GM23338 (cell line): ENCODE measurements around the gene HSPA12A. TPM values are rescaled to one million over a fixed set of nuclear protein-coding genes. Genes with fewer than 3 reads are reported as not detected.

Source experiments
- ATAC-seq: fragments of 200-7000 bp; cut with Tn5 transposase; 3 replicates; pipeline ENCODE4 v1.9.1; 2020
- DNase-seq: peaks from one replicate; pipeline ENCODE4 v3.0.0-alpha.2; 2015; ENCODE audit warnings: low spot score
- H2AFZ ChIP-seq: fragments of 200-600 bp; sonication (generic); 2 replicates; pipeline ENCODE4 v1.8.0; 2016; ENCODE audit warnings: antibody characterized with exemption, mild to moderate bottlenecking, moderate library complexity
- H3F3A ChIP-seq: fragments of 200-600 bp; sonication (generic); replicated peaks from 2 replicates; pipeline ENCODE4 v1.8.0; 2017; ENCODE audit warnings: antibody characterized with exemption, mixed run types, low read depth
- H3K27ac ChIP-seq: fragments of 200-600 bp; sonication (generic); 2 replicates; pipeline ENCODE4 v1.6.1; 2016; ENCODE audit warnings: low read depth
- H3K27me3 ChIP-seq: fragments of 200-600 bp; sonication (generic); 2 replicates; pipeline ENCODE4 v1.8.0; 2016; ENCODE audit warnings: mild to moderate bottlenecking, mixed run types, moderate library complexity; ENCODE audit not compliant: insufficient read depth
- H3K36me3 ChIP-seq: fragments of 200-600 bp; sonication (generic); 2 replicates; pipeline ENCODE4 v1.8.0; 2016; ENCODE audit warnings: mild to moderate bottlenecking; ENCODE audit not compliant: insufficient read depth
- H3K4me1 ChIP-seq: fragments of 200-600 bp; sonication (generic); 2 replicates; pipeline ENCODE4 v1.8.0; 2016; ENCODE audit warnings: mild to moderate bottlenecking, moderate library complexity; ENCODE audit not compliant: insufficient read depth
- H3K4me2 ChIP-seq: fragments of 200-600 bp; sonication (generic); 2 replicates; pipeline ENCODE4 v1.7.1; 2017; ENCODE audit warnings: mixed run types
- H3K4me3 ChIP-seq: fragments of 200-600 bp; sonication (generic); 2 replicates; pipeline ENCODE4 v1.6.1; 2016; ENCODE audit warnings: mixed run types
- H3K79me2 ChIP-seq: fragments of 200-600 bp; sonication (generic); replicated peaks from 2 replicates; pipeline ENCODE4 v1.8.0; 2017; ENCODE audit warnings: mild to moderate bottlenecking; ENCODE audit not compliant: insufficient read depth
- H3K9me2 ChIP-seq: fragments of 200-600 bp; sonication (generic); 2 replicates; pipeline ENCODE4 v1.8.0; 2017; ENCODE audit not compliant: insufficient read depth
- H4K20me1 ChIP-seq: fragments of 200-600 bp; sonication (generic); replicated peaks from 2 replicates; pipeline ENCODE4 v1.8.0; 2017; ENCODE audit warnings: mild to moderate bottlenecking; ENCODE audit not compliant: insufficient read depth
- H3K27ac Mint-ChIP-seq: 2 replicates; pipeline ENCODE4 v1.8.0; 2020; ENCODE audit warnings: inconsistent platforms, mild to moderate bottlenecking, moderate library complexity, mixed read lengths
- H3K27me3 Mint-ChIP-seq: 3 replicates; pipeline ENCODE4 v1.8.0; 2022; ENCODE audit warnings: low read depth, mild to moderate bottlenecking, moderate library complexity, mixed read lengths, inconsistent platforms; ENCODE audit not compliant: insufficient read depth, poor library complexity
- H3K36me3 Mint-ChIP-seq: 3 replicates; pipeline ENCODE4 v1.8.0; 2021; ENCODE audit warnings: low read depth, mild to moderate bottlenecking, inconsistent platforms, moderate library complexity, mixed read lengths
- H3K4me1 Mint-ChIP-seq: 3 replicates; pipeline ENCODE4 v1.8.0; 2020; ENCODE audit warnings: mild to moderate bottlenecking, inconsistent platforms, mixed read lengths
- H3K4me3 Mint-ChIP-seq: 3 replicates; pipeline ENCODE4 v1.8.0; 2021; ENCODE audit warnings: moderate library complexity, mild to moderate bottlenecking, inconsistent platforms, mixed read lengths
- H3K9me3 Mint-ChIP-seq: 3 replicates; pipeline ENCODE4 v1.8.0; 2020; ENCODE audit warnings: moderate library complexity, mild to moderate bottlenecking, inconsistent platforms, mixed read lengths
- CREB1 ChIP-seq: fragments of 250-450 bp; sonication (Bioruptor Pico); IDR thresholded peaks from 2 replicates; pipeline ENCODE4 v1.5.0; 2020; ENCODE audit warnings: low read depth, mild to moderate bottlenecking, moderate library complexity
- EZH2 ChIP-seq: fragments of 200-600 bp; sonication (generic); IDR thresholded peaks from one replicate; pipeline ENCODE4 v1.8.0; 2017; ENCODE audit warnings: antibody characterized with exemption, mild to moderate bottlenecking, low read depth; ENCODE audit not compliant: unreplicated experiment
- EZH2phosphoT487 ChIP-seq: fragments of 200-600 bp; sonication (generic); IDR thresholded peaks from one replicate; pipeline ENCODE4 v1.8.1; 2018; ENCODE audit warnings: antibody characterized with exemption; ENCODE audit not compliant: unreplicated experiment
- JUNB ChIP-seq: IDR thresholded peaks from one replicate; pipeline ENCODE4 v1.6.1; 2016; ENCODE audit warnings: antibody characterized with exemption; ENCODE audit not compliant: unreplicated experiment
- NANOG ChIP-seq: IDR thresholded peaks from 2 replicates; pipeline ENCODE4 v1.6.1; 2016; ENCODE audit warnings: antibody characterized with exemption, borderline replicate concordance
- POLR2AphosphoS5 ChIP-seq: IDR thresholded peaks from 2 replicates; pipeline ENCODE4 v1.6.1; 2016; ENCODE audit warnings: antibody characterized with exemption, low read depth
- REST ChIP-seq: IDR thresholded peaks from one replicate; pipeline ENCODE4 v1.6.1; 2018; ENCODE audit warnings: antibody characterized with exemption; ENCODE audit not compliant: unreplicated experiment
- STAT1 ChIP-seq: IDR thresholded peaks from one replicate; pipeline ENCODE4 v1.6.1; 2016; ENCODE audit warnings: antibody characterized with exemption; ENCODE audit not compliant: unreplicated experiment
- ZNF114 ChIP-seq: fragments of 250-450 bp; sonication (Bioruptor Pico); IDR thresholded peaks from 2 replicates; pipeline ENCODE4 v1.5.0; 2020; ENCODE audit warnings: mild to moderate bottlenecking, moderate library complexity
- ZNF331 ChIP-seq: fragments of 250-450 bp; sonication (Bioruptor Pico); IDR thresholded peaks from 2 replicates; pipeline ENCODE4 v1.5.0; 2020; ENCODE audit warnings: low read depth, mild to moderate bottlenecking, moderate library complexity
- polyA plus RNA-seq: library from polyadenylated mRNA; unstranded; fragments of >200 nt; fragmentation: Nextera tagmentation; extraction: Ambion mirVana; gene quantifications from 2 replicates; pipeline ENCODE4 v1.2.1, GENCODE V29; 2016
- total RNA-seq: library from RNA; depleted of rRNA; stranded (reverse); fragments of >200 nt; shearing (Covaris generic); gene quantifications from 2 replicates; pipeline ENCODE4 v1.2.3, GENCODE V29; 2014
- TF ChIP-seq, protein P1 (sequence below), 2 experiments: fragments of 200-600 bp in 1 of 2; sonication (generic) in 1 of 2; conservative IDR thresholded peaks; 2 replicates each; pipeline versions ENCODE4 v1.5.1 to v1.6.1; 2016 to 2017; ENCODE audit warnings: antibody characterized with exemption in 2 of 2, low read depth in 2 of 2, mild to moderate bottlenecking in 2 of 2, moderate library complexity in 1 of 2
- TF ChIP-seq, protein P2 (sequence below): IDR thresholded peaks from 2 replicates; pipeline ENCODE4 v1.6.1; 2016; ENCODE audit warnings: antibody characterized with exemption
- TF ChIP-seq, protein P3 (sequence below): fragments of 250-450 bp; sonication (Bioruptor Pico); IDR thresholded peaks from 2 replicates; pipeline ENCODE4 v1.5.0; 2020; ENCODE audit warnings: mild to moderate bottlenecking, moderate library complexity

HSPA12A gene
- total and polyA plus RNA-seq, 2 experiments from 2014 or later = 4.4 to 6.3 TPM

DNA sequence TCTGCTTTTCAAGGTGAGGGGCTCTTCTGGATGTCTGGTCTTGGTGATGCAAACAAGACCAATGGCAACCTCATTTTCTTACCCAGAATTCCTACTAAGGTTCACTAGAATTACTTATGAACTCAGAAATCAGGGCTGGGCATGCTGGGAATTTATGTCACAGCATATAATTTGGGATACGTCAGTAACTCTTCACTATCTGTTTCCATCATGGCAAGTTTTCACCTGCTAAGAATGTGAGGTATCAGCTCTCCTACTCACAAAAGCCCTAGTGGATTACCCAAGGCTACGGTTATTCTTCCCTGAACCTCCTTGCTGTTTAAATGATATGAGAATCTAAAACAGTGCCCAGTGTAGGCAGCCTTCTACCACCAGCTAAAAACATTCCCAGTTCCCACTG lies 68.5 kb downstream of the HSPA12A start:
- Mint-ChIP-seq H3K27ac (no peak overlapping the region), H3K4me3 (no peak overlapping the region), H3K27me3 (peaks cover 4% of the 10 kb centered on the region), H3K9me3 (no peaks in the 10 kb centered on the region), H3K4me1 (peaks cover 28% of the 10 kb centered on the region), H3K36me3 (no peaks in the 10 kb centered on the region)
- H3K36me3 ChIP-seq = no peaks in the 10 kb centered on the region
- no peak overlapping the region for H3K4me3 ChIP-seq
- H3K79me2 ChIP-seq = peaks cover 6% of the 10 kb centered on the region
- no peaks in the 10 kb centered on the region for H3F3A ChIP-seq
- no peak for ATAC-seq
- no peak overlapping the region for H2AFZ ChIP-seq
- H3K27me3 ChIP-seq = no peaks in the 10 kb centered on the region
- no peak overlapping the region for H3K27ac ChIP-seq
- H3K9me2 ChIP-seq = no peaks in the 10 kb centered on the region
- H3K4me2 ChIP-seq = no peak overlapping the region
- H3K4me1 ChIP-seq = peaks cover 23% of the 10 kb centered on the region
- H4K20me1 ChIP-seq = no peaks in the 10 kb centered on the region
- TF ChIP-seq CREB1 (CRISPR knock-in tag) = no peak
- no peak for TF ChIP-seq EZH2phosphoT487
- no peak for TF ChIP-seq NANOG
- TF ChIP-seq, protein P1, sequence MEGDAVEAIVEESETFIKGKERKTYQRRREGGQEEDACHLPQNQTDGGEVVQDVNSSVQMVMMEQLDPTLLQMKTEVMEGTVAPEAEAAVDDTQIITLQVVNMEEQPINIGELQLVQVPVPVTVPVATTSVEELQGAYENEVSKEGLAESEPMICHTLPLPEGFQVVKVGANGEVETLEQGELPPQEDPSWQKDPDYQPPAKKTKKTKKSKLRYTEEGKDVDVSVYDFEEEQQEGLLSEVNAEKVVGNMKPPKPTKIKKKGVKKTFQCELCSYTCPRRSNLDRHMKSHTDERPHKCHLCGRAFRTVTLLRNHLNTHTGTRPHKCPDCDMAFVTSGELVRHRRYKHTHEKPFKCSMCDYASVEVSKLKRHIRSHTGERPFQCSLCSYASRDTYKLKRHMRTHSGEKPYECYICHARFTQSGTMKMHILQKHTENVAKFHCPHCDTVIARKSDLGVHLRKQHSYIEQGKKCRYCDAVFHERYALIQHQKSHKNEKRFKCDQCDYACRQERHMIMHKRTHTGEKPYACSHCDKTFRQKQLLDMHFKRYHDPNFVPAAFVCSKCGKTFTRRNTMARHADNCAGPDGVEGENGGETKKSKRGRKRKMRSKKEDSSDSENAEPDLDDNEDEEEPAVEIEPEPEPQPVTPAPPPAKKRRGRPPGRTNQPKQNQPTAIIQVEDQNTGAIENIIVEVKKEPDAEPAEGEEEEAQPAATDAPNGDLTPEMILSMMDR (conservative IDR thresholded peaks at IDR 0.05; ENCODE audit: low read depth in 2 of 2) = no peak
- TF ChIP-seq STAT1 = no peak
- no peak for TF ChIP-seq ZNF114 (CRISPR knock-in tag)
- no peak for TF ChIP-seq REST
- TF ChIP-seq JUNB = no peak
- TF ChIP-seq EZH2 = no peak
- TF ChIP-seq POLR2AphosphoS5 = no peak
- TF ChIP-seq, protein P2, sequence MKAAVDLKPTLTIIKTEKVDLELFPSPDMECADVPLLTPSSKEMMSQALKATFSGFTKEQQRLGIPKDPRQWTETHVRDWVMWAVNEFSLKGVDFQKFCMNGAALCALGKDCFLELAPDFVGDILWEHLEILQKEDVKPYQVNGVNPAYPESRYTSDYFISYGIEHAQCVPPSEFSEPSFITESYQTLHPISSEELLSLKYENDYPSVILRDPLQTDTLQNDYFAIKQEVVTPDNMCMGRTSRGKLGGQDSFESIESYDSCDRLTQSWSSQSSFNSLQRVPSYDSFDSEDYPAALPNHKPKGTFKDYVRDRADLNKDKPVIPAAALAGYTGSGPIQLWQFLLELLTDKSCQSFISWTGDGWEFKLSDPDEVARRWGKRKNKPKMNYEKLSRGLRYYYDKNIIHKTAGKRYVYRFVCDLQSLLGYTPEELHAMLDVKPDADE = no peak
- no peak for TF ChIP-seq ZNF331 (CRISPR knock-in tag)
- TF ChIP-seq, protein P3, sequence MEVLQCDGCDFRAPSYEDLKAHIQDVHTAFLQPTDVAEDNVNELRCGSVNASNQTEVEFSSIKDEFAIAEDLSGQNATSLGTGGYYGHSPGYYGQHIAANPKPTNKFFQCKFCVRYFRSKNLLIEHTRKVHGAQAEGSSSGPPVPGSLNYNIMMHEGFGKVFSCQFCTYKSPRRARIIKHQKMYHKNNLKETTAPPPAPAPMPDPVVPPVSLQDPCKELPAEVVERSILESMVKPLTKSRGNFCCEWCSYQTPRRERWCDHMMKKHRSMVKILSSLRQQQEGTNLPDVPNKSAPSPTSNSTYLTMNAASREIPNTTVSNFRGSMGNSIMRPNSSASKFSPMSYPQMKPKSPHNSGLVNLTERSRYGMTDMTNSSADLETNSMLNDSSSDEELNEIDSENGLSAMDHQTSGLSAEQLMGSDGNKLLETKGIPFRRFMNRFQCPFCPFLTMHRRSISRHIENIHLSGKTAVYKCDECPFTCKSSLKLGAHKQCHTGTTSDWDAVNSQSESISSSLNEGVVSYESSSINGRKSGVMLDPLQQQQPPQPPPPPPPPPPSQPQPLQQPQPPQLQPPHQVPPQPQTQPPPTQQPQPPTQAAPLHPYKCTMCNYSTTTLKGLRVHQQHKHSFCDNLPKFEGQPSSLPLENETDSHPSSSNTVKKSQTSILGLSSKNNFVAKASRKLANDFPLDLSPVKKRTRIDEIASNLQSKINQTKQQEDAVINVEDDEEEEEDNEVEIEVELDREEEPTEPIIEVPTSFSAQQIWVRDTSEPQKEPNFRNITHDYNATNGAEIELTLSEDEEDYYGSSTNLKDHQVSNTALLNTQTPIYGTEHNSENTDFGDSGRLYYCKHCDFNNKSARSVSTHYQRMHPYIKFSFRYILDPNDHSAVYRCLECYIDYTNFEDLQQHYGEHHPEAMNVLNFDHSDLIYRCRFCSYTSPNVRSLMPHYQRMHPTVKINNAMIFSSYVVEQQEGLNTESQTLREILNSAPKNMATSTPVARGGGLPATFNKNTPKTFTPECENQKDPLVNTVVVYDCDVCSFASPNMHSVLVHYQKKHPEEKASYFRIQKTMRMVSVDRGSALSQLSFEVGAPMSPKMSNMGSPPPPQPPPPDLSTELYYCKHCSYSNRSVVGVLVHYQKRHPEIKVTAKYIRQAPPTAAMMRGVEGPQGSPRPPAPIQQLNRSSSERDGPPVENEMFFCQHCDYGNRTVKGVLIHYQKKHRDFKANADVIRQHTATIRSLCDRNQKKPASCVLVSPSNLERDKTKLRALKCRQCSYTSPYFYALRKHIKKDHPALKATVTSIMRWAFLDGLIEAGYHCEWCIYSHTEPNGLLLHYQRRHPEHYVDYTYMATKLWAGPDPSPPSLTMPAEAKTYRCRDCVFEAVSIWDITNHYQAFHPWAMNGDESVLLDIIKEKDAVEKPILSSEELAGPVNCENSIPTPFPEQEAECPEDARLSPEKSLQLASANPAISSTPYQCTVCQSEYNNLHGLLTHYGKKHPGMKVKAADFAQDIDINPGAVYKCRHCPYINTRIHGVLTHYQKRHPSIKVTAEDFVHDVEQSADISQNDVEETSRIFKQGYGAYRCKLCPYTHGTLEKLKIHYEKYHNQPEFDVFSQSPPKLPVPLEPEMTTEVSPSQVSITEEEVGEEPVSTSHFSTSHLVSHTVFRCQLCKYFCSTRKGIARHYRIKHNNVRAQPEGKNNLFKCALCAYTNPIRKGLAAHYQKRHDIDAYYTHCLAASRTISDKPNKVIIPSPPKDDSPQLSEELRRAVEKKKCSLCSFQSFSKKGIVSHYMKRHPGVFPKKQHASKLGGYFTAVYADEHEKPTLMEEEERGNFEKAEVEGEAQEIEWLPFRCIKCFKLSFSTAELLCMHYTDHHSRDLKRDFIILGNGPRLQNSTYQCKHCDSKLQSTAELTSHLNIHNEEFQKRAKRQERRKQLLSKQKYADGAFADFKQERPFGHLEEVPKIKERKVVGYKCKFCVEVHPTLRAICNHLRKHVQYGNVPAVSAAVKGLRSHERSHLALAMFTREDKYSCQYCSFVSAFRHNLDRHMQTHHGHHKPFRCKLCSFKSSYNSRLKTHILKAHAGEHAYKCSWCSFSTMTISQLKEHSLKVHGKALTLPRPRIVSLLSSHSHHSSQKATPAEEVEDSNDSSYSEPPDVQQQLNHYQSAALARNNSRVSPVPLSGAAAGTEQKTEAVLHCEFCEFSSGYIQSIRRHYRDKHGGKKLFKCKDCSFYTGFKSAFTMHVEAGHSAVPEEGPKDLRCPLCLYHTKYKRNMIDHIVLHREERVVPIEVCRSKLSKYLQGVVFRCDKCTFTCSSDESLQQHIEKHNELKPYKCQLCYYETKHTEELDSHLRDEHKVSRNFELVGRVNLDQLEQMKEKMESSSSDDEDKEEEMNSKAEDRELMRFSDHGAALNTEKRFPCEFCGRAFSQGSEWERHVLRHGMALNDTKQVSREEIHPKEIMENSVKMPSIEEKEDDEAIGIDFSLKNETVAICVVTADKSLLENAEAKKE = no peak
- DNase-seq = no peak
